ENCODE data around the gene STK35.

The STK35 gene

DNA sequence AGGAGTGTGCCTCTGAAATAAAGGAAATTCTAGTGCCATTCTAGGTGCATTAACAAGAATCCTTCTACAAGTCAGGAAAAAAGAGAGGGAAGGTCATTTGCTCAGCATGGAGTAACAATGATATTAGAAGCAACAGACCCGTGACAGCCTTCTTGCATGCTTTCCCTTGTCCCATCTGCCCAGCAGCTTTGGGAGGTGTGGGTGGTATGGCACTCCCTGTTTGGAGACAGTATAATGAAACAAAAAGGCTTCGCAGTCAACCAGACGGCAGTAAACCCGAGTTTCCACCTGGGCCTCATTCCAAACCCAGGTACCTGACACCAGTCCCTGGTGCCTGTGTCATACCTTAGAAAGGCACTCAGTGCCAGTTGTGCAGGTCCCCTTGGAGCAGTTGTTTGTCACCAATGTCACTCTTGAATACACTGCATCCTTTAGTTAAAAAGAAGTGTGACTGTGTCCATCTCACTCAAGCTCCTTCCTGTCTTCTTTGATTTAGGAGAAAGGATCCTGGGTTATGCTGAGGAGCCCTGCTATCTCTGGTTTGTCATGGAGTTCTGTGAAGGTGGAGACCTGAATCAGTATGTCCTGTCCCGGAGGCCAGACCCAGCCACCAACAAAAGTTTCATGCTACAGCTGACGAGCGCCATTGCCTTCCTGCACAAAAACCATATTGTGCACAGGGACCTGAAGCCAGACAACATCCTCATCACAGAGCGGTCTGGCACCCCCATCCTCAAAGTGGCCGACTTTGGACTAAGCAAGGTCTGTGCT, 14.7 kb downstream of the STK35 start:
- H3K4me1 ChIP-seq (ENCODE audit: insufficient read depth, low read length), result no peaks in the 10 kb centered on the region
- no peak overlapping the region for H3K9ac ChIP-seq (ENCODE audit: low read depth, low read length)
- H3K36me3 ChIP-seq (ENCODE audit: insufficient read depth, low read length), result peaks cover 5% of the 10 kb centered on the region; the same call in 1 of the 2 replicates
- no peaks in the 10 kb centered on the region for H3K9me3 ChIP-seq (ENCODE audit: control insufficient read depth, insufficient read depth, low read length)

DNA sequence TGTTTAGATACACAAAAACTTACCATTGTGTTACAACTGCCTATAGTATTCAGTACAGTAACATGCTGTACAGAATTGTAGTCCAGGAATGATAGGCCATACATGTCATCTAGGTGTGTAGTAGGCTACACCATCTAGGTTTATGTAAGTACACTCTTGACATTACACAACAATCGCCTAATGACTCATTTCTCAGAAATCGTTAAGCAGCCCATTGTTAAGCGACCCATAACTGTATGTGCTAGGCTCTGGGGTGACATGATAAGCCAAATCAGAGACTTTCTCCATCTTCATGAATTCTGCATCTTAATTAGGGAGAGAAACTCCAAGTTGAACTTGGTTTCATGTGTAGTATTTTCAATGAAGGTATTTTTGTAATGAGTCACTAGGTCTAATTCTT, 17.2 kb downstream of the STK35 start:
- Histone ChIP-seq H3K9ac (ENCODE audit: low read depth, low read length) (no peak overlapping the region), H3K4me1 (ENCODE audit: insufficient read depth, low read length) (no peaks in the 10 kb centered on the region), H3K36me3 (ENCODE audit: insufficient read depth, low read length) (peaks cover 5% of the 10 kb centered on the region; the same call in 1 of the 2 replicates), H3K9me3 (ENCODE audit: control insufficient read depth, insufficient read depth, low read length) (no peaks in the 10 kb centered on the region)

DNA sequence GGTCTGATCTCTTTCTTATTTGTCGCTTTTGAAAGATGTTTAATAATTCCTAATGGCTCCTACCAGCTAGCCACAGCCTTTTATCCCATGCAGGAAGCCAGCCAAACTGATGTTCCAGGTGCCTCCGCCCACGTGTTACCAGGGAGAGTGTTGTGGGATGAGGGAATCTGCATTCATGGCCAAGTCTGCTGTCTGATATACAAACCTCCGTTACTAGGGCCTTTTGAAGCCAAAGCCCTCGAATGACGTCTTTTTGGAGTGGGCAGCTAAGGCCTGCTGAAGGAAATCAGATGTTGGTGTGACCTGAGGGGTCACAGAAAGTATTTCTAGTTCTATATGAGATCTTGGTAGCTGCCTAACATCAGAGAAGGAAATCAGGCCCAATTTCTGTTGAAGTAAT, 21.3 kb downstream of the STK35 start:
- Histone ChIP-seq H3K4me1 (ENCODE audit: insufficient read depth, low read length) (no peaks in the 10 kb centered on the region), H3K36me3 (ENCODE audit: insufficient read depth, low read length) (no peaks in the 10 kb centered on the region)

DNA sequence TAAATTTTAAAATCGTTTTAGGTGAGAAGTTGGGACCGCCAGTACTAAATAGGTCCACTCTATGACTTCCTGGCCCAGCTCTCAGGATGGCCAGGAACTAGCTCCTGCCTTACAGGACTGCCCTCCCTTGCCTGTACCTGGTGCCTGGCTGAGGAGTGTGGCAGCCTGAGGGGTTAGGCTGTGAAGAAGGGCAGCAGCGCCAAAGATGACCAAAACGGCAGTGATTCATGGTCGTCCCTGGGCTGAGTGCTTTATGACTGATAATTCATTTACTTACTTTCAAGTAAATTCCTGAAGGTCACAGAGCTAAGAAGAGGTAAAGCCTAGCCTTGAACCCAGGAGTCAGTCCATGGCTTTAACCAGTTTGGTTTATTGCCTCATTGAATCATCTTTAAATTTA, 22.1 kb downstream of the STK35 start:
- H3K4me1 ChIP-seq (ENCODE audit: insufficient read depth, low read length), result no peaks in the 10 kb centered on the region
- H3K9me3 ChIP-seq (ENCODE audit: control insufficient read depth, insufficient read depth, low read length), result no peaks in the 10 kb centered on the region
- H3K9ac ChIP-seq (ENCODE audit: low read depth, low read length), result no peak overlapping the region
- H3K36me3 ChIP-seq (ENCODE audit: insufficient read depth, low read length), result no peaks in the 10 kb centered on the region

More for the DNA sequence above, 21.3 kb downstream of the STK35 start:
- Histone ChIP-seq H3K9me3 (ENCODE audit: control insufficient read depth, insufficient read depth, low read length) (no peaks in the 10 kb centered on the region), H3K9ac (ENCODE audit: low read depth, low read length) (no peak overlapping the region)

DNA sequence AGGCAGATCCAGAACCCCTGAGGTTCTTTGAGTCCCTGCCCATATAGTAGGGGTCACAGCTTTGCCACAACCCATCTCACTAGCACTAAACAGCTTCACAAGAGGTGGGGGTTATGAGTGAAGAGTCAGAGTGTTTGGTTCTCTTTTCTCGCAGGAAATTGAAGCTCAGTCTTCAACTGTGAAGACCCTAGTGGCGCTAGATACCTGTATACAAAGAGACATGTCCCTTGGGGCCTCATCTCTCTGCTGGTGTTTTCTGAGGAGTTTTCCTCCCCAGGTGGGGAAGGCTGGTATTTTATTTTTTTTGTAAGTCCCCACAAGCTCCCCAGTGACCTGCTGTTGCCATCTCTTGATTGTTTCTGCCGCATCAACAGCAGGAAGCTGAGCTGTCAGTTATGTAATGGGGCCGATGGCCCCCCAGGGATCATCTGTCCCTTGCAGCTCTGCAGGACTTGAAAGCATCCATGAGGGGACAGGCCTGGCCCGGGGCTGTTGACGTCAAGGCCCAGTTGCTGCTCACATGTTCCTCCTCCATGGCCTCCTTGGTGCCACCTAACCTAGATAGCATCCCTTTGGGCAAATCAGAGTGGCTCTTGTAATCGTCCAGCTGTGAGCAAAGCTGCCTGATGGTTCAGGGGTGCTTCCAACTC, 23.1 kb downstream of the STK35 start:
- no peaks in the 10 kb centered on the region for H3K9me3 ChIP-seq (ENCODE audit: control insufficient read depth, insufficient read depth, low read length)
- H3K4me1 ChIP-seq (ENCODE audit: insufficient read depth, low read length), result 0 out of 2 replicates have a peak, but pooled peaks cover under 1% of the 10 kb centered on the region
- no peaks in the 10 kb centered on the region for H3K36me3 ChIP-seq (ENCODE audit: insufficient read depth, low read length)
- H3K9ac ChIP-seq (ENCODE audit: low read depth, low read length), result no peak overlapping the region

DNA sequence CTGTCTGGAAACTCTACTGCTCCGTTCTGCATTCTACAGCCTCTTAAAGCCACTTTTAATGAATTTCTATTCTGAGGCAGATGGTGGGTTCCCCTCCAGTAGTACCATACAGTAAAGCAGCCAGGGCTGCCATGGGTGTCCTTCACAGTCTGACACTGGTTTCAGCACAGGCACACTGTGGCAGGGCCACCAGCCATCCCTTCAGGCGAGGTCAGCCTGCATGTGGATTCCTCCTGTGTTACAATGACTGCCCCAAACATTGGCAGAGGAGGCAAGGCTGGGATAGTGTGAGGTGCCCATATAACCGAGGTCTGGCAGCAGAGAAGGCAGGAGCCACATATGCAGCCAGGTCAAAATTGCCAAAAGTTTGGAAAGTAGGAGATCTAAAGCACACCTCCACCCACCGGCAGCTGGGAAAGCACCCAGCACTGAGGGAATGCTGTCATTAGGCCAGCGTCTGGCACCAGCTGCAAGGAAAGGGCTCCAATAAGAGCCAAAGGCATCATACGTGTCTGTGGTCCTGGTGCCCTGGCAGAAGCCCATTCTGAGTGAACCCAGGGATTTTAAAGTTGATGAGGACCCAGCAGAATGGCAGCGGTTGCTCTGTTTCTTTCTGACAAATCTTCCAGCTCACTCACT, 24.0 kb downstream of the STK35 start:
- H3K9ac ChIP-seq (ENCODE audit: low read depth, low read length), result no peak overlapping the region
- H3K9me3 ChIP-seq (ENCODE audit: control insufficient read depth, insufficient read depth, low read length), result no peaks in the 10 kb centered on the region
- H3K36me3 ChIP-seq (ENCODE audit: insufficient read depth, low read length), result no peaks in the 10 kb centered on the region

DNA sequence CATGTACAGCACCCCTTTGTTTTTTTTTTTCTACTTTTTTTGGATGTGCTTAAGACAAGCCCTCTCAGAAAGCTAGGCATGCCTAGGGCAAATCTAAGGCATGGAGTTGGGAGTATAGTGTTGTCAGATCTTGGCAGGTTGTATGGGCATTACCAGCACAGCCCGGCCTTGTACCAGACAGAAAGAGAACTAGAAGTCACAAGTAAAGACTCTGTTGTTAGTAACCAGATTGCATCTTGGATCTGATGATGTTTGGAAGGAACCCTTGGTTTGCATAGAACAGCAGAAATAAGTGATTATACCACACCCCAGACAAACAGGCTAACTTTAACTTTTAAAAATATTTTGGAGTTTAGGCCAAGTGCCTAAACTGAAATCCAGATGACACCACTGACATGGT, 25.6 kb downstream of the STK35 start:
- no peaks in the 10 kb centered on the region for H3K9me3 ChIP-seq (ENCODE audit: control insufficient read depth, insufficient read depth, low read length)
- H3K36me3 ChIP-seq (ENCODE audit: insufficient read depth, low read length), result no peaks in the 10 kb centered on the region
- peaks cover 10% of the 10 kb centered on the region for H3K4me1 ChIP-seq (ENCODE audit: insufficient read depth, low read length)
- no peak overlapping the region for H3K9ac ChIP-seq (ENCODE audit: low read depth, low read length)

More for the DNA sequence above, 24.0 kb downstream of the STK35 start:
- peaks cover 6% of the 10 kb centered on the region; the same call in 1 of the 2 replicates for H3K4me1 ChIP-seq (ENCODE audit: insufficient read depth, low read length)

DNA sequence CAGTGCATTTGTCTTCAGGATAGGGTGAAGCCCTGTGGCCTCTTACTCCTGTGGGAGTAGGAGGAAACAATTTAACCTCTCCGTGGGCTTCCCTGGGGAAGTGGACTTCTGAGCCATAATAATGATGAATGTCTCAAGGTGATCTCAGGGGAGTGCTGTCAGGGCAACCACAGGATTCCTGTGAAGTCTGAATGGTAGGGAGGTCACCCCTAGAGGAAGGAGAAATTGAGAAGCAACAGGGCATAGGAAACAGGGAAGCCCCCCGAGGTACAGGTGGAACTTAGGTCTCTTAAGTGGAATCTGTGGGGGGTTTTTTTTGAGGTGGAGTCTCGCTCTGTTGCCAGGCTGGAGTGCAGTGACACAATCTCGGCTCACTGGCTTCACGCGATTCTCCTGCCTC, 26.9 kb downstream of the STK35 start:
- H3K9me3 ChIP-seq (ENCODE audit: control insufficient read depth, insufficient read depth, low read length), result no peaks in the 10 kb centered on the region
- peaks cover 10% of the 10 kb centered on the region for H3K4me1 ChIP-seq (ENCODE audit: insufficient read depth, low read length)
- no peaks in the 10 kb centered on the region for H3K36me3 ChIP-seq (ENCODE audit: insufficient read depth, low read length)
- no peak overlapping the region for H3K9ac ChIP-seq (ENCODE audit: low read depth, low read length)

DNA sequence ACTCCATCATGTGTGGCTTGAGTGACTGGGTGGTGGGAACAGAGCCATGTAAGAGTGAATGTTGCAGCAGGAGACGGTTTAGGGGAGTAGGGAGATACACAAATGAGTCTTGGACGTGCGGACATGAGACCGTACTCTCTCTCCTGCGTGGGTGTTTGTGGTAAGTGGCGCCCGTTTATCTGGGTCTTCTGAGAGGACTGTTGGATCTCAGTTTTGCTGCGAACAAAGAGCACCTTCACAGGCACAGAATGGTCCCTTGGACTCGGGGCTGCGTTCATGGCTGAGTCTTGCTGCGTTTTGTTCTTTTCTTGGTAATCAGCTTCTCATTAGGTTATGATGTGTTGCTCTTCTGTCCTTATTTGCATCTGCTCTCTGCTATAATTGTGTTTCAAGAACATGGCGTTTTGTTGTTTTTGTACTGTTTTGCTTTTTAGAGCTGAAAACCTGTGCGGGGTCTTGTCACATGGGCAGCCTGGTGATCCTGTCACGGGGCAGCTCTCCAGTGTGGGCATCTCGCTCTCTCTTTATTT, 28.5 kb downstream of the STK35 start:
- Histone ChIP-seq H3K4me1 (ENCODE audit: insufficient read depth, low read length) (peaks cover 10% of the 10 kb centered on the region), H3K9ac (ENCODE audit: low read depth, low read length) (no peak overlapping the region), H3K9me3 (ENCODE audit: control insufficient read depth, insufficient read depth, low read length) (no peaks in the 10 kb centered on the region), H3K36me3 (ENCODE audit: insufficient read depth, low read length) (no peaks in the 10 kb centered on the region)

DNA sequence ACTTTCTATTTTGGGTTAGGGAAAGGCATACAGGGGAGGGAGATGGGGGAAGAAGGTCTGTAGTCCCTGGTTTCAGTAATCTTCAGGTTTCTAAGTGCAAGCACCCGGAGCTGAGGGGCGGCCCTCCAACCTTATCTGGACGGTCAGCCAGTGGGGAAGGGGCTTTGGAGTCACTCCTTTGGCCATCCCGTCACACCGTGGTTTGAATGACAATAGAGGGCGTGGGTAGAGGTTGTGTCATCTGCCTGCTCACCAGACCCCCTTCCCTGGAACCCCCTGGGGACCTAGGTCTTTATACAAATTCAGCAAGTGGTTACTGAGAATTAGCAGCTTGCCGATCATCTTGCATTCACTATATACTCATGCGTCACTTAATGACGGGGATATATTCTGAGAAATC, 29.1 kb downstream of the STK35 start:
- Histone ChIP-seq H3K36me3 (ENCODE audit: insufficient read depth, low read length) (no peaks in the 10 kb centered on the region), H3K9me3 (ENCODE audit: control insufficient read depth, insufficient read depth, low read length) (no peaks in the 10 kb centered on the region), H3K4me1 (ENCODE audit: insufficient read depth, low read length) (peaks cover 10% of the 10 kb centered on the region), H3K9ac (ENCODE audit: low read depth, low read length) (no peak overlapping the region)

DNA sequence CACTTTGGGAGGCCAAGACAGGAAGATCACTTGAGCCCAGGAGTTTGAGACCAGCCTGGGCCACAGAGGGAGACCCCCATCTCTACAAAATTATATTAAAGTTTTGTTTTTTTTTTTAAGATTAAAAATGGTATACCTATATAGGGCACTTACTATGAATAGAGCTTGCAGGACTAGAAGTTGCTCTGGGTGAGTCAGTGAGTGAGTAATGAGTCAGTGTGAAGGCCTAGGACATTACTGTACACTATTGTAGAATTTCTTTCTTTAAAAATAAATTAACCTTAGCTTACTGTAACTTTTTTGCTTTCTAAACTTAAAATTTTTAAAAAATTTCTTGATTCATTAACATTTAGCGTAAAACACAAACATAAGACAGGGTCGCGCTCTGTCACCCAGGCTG, 29.7 kb downstream of the STK35 start:
- Histone ChIP-seq H3K4me1 (ENCODE audit: insufficient read depth, low read length) (peaks cover 10% of the 10 kb centered on the region), H3K9me3 (ENCODE audit: control insufficient read depth, insufficient read depth, low read length) (no peaks in the 10 kb centered on the region), H3K36me3 (ENCODE audit: insufficient read depth, low read length) (no peaks in the 10 kb centered on the region), H3K9ac (ENCODE audit: low read depth, low read length) (no peak overlapping the region)

DNA sequence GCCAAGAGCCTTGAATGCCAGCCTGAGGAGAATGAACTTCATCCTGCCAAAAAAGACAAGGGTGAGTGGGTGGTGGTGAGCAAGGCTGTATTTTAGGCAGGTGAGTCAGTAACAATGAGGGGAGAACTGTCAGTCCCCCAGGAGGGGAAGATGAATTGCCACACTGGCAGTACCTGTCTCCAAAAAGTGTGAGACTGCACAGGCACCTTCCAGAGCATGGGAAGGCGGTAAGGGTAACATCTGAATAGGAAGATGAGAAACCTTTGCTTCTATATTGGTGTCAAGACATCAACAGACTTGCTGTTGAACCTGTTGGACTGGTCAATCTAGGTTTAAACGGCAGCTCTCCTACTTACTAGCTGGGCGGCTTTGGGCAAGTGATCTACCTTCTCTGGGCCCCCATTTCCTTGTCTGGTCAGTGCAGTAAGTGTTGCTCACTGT, 30.9 kb downstream of the STK35 start:
- H3K4me1 ChIP-seq (ENCODE audit: insufficient read depth, low read length), result peaks cover 10% of the 10 kb centered on the region
- no peak overlapping the region for H3K9ac ChIP-seq (ENCODE audit: low read depth, low read length)
- no peaks in the 10 kb centered on the region for H3K36me3 ChIP-seq (ENCODE audit: insufficient read depth, low read length)
- no peaks in the 10 kb centered on the region for H3K9me3 ChIP-seq (ENCODE audit: control insufficient read depth, insufficient read depth, low read length)

DNA sequence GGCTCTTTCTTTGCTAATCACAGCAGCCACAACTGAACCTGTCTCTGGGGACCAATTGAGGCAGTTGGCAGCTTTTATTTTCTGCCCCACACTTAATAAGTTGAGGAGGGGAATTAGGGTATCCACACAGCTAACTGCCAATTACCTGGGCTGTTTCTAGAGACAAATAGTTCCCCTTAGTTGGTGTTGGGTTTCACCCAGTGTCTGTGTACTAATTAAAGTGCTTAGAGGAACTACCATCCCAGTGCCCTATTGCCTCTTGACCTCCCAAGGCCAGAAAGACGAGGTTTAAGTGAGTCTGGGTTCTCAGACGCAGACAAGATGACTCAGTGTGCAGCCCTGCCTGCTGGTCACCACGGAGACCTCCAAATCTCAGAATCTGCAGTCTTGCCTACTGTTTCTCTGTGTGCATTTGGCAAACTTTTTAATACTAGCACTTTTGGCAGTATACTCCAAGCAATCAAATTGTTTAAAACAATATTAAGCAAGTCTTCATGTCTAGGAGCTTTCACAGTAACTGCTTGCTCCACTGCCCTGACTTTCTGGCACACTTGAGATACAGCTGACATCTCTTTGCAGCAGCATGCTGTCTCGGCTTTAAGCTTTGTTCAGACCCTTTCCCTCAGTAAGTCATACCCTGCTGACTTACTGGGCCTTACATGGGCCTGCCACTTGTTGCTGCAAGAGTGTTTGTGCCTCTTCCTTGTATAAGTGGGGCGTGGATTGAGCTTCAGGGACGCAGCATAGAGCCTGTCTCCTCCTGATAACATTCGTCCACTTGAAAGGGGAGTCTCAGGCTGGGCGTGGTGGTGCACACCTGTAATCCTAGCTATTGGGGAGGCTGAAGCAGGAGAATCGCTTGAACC, 31.9 kb downstream of the STK35 start:
- no peak overlapping the region for H3K9ac ChIP-seq (ENCODE audit: low read depth, low read length)

DNA sequence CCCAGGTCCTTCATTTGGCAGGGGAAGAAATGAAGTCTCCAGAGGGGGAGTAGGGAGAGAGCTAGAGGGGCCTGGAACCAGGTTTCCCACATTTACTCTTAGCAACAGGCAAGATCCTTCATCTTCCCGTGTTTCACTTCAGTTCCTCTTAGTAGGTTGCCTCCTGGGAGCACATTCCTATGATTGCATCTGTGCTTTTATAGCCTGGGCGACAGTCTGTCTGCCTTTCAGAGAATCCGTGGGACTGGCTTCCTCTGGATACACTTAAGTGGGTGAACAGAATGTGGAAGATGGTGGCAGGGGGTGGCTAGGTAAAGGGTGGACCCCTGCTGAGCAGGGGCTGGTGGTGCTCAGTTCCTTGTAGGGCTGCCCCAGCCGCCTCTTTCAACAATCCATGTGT, 33.4 kb downstream of the STK35 start:
- no peaks in the 10 kb centered on the region for H3K9me3 ChIP-seq (ENCODE audit: control insufficient read depth, insufficient read depth, low read length)
- peaks cover 6% of the 10 kb centered on the region for H3K4me1 ChIP-seq (ENCODE audit: insufficient read depth, low read length)
- H3K9ac ChIP-seq (ENCODE audit: low read depth, low read length), result no peak overlapping the region
- H3K36me3 ChIP-seq (ENCODE audit: insufficient read depth, low read length), result no peaks in the 10 kb centered on the region

More for the DNA sequence above, 31.9 kb downstream of the STK35 start:
- no peaks in the 10 kb centered on the region for H3K36me3 ChIP-seq (ENCODE audit: insufficient read depth, low read length)
- peaks cover 10% of the 10 kb centered on the region for H3K4me1 ChIP-seq (ENCODE audit: insufficient read depth, low read length)
- no peaks in the 10 kb centered on the region for H3K9me3 ChIP-seq (ENCODE audit: control insufficient read depth, insufficient read depth, low read length)

Measured in ES-I3 (cell line).